Activated CD4-positive, alpha-beta T cell treated with anti-CD3 and anti-CD28 coated beads for 36 hours (primary cell): ENCODE results near the gene IRF2. TPM values are rescaled to one million over a fixed set of nuclear protein-coding genes. Genes with fewer than 3 reads are reported as not detected.
"Not testable (repeated sequence)": the region's sequence is repeated elsewhere in the genome, so short reads cannot be mapped to it uniquely, and the experiment has no call there.

Source experiments
- ATAC-seq: fragments of 200-7000 bp; cut with Tn5 transposase; one replicate; pipeline ENCODE4 v1.10.0; 2021; ENCODE audit warnings: mild to moderate bottlenecking, moderate library complexity
- CTCF ChIA-PET: fragments of 350-600 bp; sonication (Branson Sonifier 250); formaldehyde crosslinking; loops from one replicate; lab custom pipeline; 2021; ENCODE audit warnings: antibody characterized with exemption; lab: Charles Lee
- POLR2A ChIA-PET: fragments of 350-600 bp; sonication (Branson Sonifier 250); formaldehyde crosslinking; loops from one replicate; lab custom pipeline; 2021; ENCODE audit warnings: antibody characterized with exemption, inconsistent platforms; lab: Charles Lee
- DNase-seq: peaks from one replicate; pipeline ENCODE4 v3.0.0-alpha.2; 2020
- H3K27ac Mint-ChIP-seq: one replicate; pipeline ENCODE4 v1.8.0; 2021; ENCODE audit warnings: mixed read lengths
- H3K27me3 Mint-ChIP-seq: one replicate; pipeline ENCODE4 v1.8.0; 2021; ENCODE audit warnings: mixed read lengths
- H3K36me3 Mint-ChIP-seq: one replicate; pipeline ENCODE4 v1.8.0; 2021; ENCODE audit warnings: low read depth, mixed read lengths
- H3K4me1 Mint-ChIP-seq: one replicate; pipeline ENCODE4 v1.8.0; 2021; ENCODE audit warnings: mixed read lengths
- H3K4me3 Mint-ChIP-seq: one replicate; pipeline ENCODE4 v1.8.0; 2021; ENCODE audit warnings: mild to moderate bottlenecking, moderate library complexity, mixed read lengths
- H3K9me3 Mint-ChIP-seq: one replicate; pipeline ENCODE4 v1.8.0; 2021; ENCODE audit warnings: low read depth, mixed read lengths
- intact Hi-C, 2 experiments: fragments of 100-400 bp; cut with DNase I in 1 of 2; cut with micrococcal nuclease in 1 of 2; formaldehyde crosslinking; loops; one replicate each; pipeline versions ENCODE4 v1.14.2 to v1.15.1; 2022 to 2024; cut with DNase I, micrococcal nuclease
- total RNA-seq, 2 experiments: library from RNA; stranded (reverse); gene quantifications; one replicate each; pipeline ENCODE4 v1.2.3, GENCODE V29; 2021

Gene IRF2
- total RNA-seq, 2 experiments from 2014 or later: 50.1 to 68.9 TPM

GRCh38 chr4:184388106-184388505 lies 86.2 kb downstream of the IRF2 start:
- intact Hi-C loops: no loop called here
- Mint-ChIP-seq H3K36me3 (peaks cover 51% of the 10 kb centered on the region), H3K27ac (no peak overlapping the region), H3K27me3 (no peaks in the 10 kb centered on the region), H3K9me3 (no peaks in the 10 kb centered on the region), H3K4me3 (no peak overlapping the region), H3K4me1 (peaks cover 46% of the 10 kb centered on the region)
- no peak for DNase-seq
- ATAC-seq: no peak
- POLR2A ChIA-PET: no interaction called here
- CTCF ChIA-PET: interaction anchor here (1.2 kb wide), 1 partner anchor 153 kb away, joined by 4 read pairs; no protein-coding TSS in a partner anchor

- intact Hi-C loops: no loop called here
- peaks cover 53% of the 10 kb centered on the region for H3K4me1 Mint-ChIP-seq
These were observed 87.0 kb downstream of the IRF2 start for GRCh38 chr4:184387351-184387750.

GRCh38 chr4:184386271-184386781 lies 88.0 kb downstream of the IRF2 start:
- intact Hi-C loops: no loop called here
- ATAC-seq (peak; percentile 24), DNase-seq (no peak)
- POLR2A ChIA-PET: no interaction called here
- Mint-ChIP-seq H3K4me3 (no peak overlapping the region), H3K9me3 (no peaks in the 10 kb centered on the region), H3K27me3 (no peaks in the 10 kb centered on the region), H3K36me3 (peaks cover 42% of the 10 kb centered on the region), H3K4me1 (peaks cover 63% of the 10 kb centered on the region), H3K27ac (peak overlapping the region; percentile 22)
- CTCF ChIA-PET: interaction anchor here (0.6 to 1.4 kb wide), 2 partner anchors 122 to 162 kb away, joined by 4 to 5 read pairs; no protein-coding TSS in a partner anchor

More at GRCh38 chr4:184387351-184387750, 87.0 kb downstream of the IRF2 start:
- DNase-seq: no peak
- no peak overlapping the region for H3K4me3 Mint-ChIP-seq
- H3K27ac Mint-ChIP-seq: no peak overlapping the region
- ChIA-PET CTCF (interaction anchor here (1.2 kb wide), 1 partner anchor 153 kb away, joined by 4 read pairs; no protein-coding TSS in a partner anchor), POLR2A (no interaction called here)
- H3K36me3 Mint-ChIP-seq: peaks cover 44% of the 10 kb centered on the region
- H3K27me3 Mint-ChIP-seq: no peaks in the 10 kb centered on the region
- no peak for ATAC-seq
- H3K9me3 Mint-ChIP-seq: no peaks in the 10 kb centered on the region

- Mint-ChIP-seq H3K27ac (peak overlapping the region; percentile 22), H3K36me3 (peaks cover 38% of the 10 kb centered on the region), H3K9me3 (no peaks in the 10 kb centered on the region), H3K4me3 (no peak overlapping the region), H3K27me3 (no peaks in the 10 kb centered on the region), H3K4me1 (peaks cover 64% of the 10 kb centered on the region)
- ChIA-PET CTCF (interaction anchor here (1.4 kb wide), 1 partner anchor 121 kb away, joined by 5 read pairs; no protein-coding TSS in a partner anchor), POLR2A (no interaction called here)
- ATAC-seq: no peak
- intact Hi-C loops: no loop called here
- no peak for DNase-seq
These were observed 88.6 kb downstream of the IRF2 start for GRCh38 chr4:184385705-184386141.

- CTCF ChIA-PET: interaction anchor here (1.4 kb wide), 1 partner anchor 120 kb away, joined by 5 read pairs; no protein-coding TSS in a partner anchor
- Mint-ChIP-seq H3K27me3 (no peaks in the 10 kb centered on the region), H3K4me3 (no peak overlapping the region), H3K9me3 (no peaks in the 10 kb centered on the region), H3K4me1 (peaks cover 64% of the 10 kb centered on the region), H3K27ac (no peak overlapping the region), H3K36me3 (peaks cover 32% of the 10 kb centered on the region)
- POLR2A ChIA-PET: no interaction called here
- ATAC-seq: no peak
- intact Hi-C loops: loop anchor here in 1 of 2 experiments (5.0 kb wide), 1 partner anchor 32 kb away; no protein-coding TSS in a partner anchor
- DNase-seq: no peak
These were observed 89.4 kb downstream of the IRF2 start for GRCh38 chr4:184384810-184385557.

- ChIA-PET POLR2A (no interaction called here), CTCF (interaction anchor here (2.1 kb wide), 1 partner anchor 120 kb away, joined by 7 read pairs; no protein-coding TSS in a partner anchor)
- no peak overlapping the region for H3K4me3 Mint-ChIP-seq
- no peaks in the 10 kb centered on the region for H3K27me3 Mint-ChIP-seq
- no peaks in the 10 kb centered on the region for H3K9me3 Mint-ChIP-seq
- peaks cover 64% of the 10 kb centered on the region for H3K4me1 Mint-ChIP-seq
- peak overlapping the region; percentile 9 for H3K27ac Mint-ChIP-seq
- peaks cover 29% of the 10 kb centered on the region for H3K36me3 Mint-ChIP-seq
- peak; percentile 24 for ATAC-seq
- intact Hi-C loops: loop anchor here in 1 of 2 experiments (5.0 kb wide), 1 partner anchor 33 kb away; no protein-coding TSS in a partner anchor
- DNase-seq: no peak
These were observed 90.1 kb downstream of the IRF2 start for GRCh38 chr4:184384056-184384809.

- peaks cover 64% of the 10 kb centered on the region for H3K4me1 Mint-ChIP-seq
- DNase-seq (no peak), ATAC-seq (no peak)
- no peak overlapping the region for H3K4me3 Mint-ChIP-seq
- ChIA-PET CTCF (interaction anchor here (2.1 kb wide), 1 partner anchor 119 kb away, joined by 7 read pairs; no protein-coding TSS in a partner anchor), POLR2A (no interaction called here)
- intact Hi-C loops: loop anchor here in 1 of 2 experiments (5.0 kb wide), 1 partner anchor 34 kb away; no protein-coding TSS in a partner anchor
- H3K9me3 Mint-ChIP-seq: no peaks in the 10 kb centered on the region
- H3K27me3 Mint-ChIP-seq: no peaks in the 10 kb centered on the region
- H3K36me3 Mint-ChIP-seq: peaks cover 24% of the 10 kb centered on the region
- no peak overlapping the region for H3K27ac Mint-ChIP-seq
These were observed 90.8 kb downstream of the IRF2 start for GRCh38 chr4:184383497-184384055.

GRCh38 chr4:184382189-184382846 lies 92.0 kb downstream of the IRF2 start:
- H3K4me3 Mint-ChIP-seq: peak overlapping the region; percentile 17
- peaks cover 60% of the 10 kb centered on the region for H3K4me1 Mint-ChIP-seq
- peaks cover 15% of the 10 kb centered on the region for H3K36me3 Mint-ChIP-seq
- no peaks in the 10 kb centered on the region for H3K9me3 Mint-ChIP-seq
- POLR2A ChIA-PET: no interaction called here
- CTCF ChIA-PET: interaction anchor here (2.1 kb wide), 1 partner anchor 118 kb away, joined by 7 read pairs; no protein-coding TSS in a partner anchor
- intact Hi-C loops: loop anchor here in 1 of 2 experiments (5.0 kb wide), 1 partner anchor 35 kb away; no protein-coding TSS in a partner anchor
- ATAC-seq (peak; percentile 63), DNase-seq (peak; percentile 32)
- peak overlapping the region; percentile 69 for H3K27ac Mint-ChIP-seq
- H3K27me3 Mint-ChIP-seq: no peaks in the 10 kb centered on the region

- Mint-ChIP-seq H3K4me1 (peaks cover 44% of the 10 kb centered on the region), H3K27me3 (no peaks in the 10 kb centered on the region), H3K9me3 (no peaks in the 10 kb centered on the region), H3K4me3 (no peak overlapping the region), H3K27ac (no peak overlapping the region), H3K36me3 (peaks cover 9% of the 10 kb centered on the region)
- ChIA-PET POLR2A (interaction anchor here (0.7 kb wide), 1 partner anchor 187 kb away, joined by 3 read pairs; no protein-coding TSS in a partner anchor), CTCF (interaction anchor here (0.6 to 1.7 kb wide), 5 partner anchors 10 to 116 kb away, joined by 3 to 9 read pairs (median 4); no protein-coding TSS in a partner anchor)
- no peak for DNase-seq
- intact Hi-C loops: loop anchor here in 1 of 2 experiments (5.0 kb wide), 1 partner anchor 37 kb away; no protein-coding TSS in a partner anchor
- ATAC-seq: no peak
These were observed 93.6 kb downstream of the IRF2 start for GRCh38 chr4:184380707-184381106.

GRCh38 chr4:184380214-184380613 lies 94.1 kb downstream of the IRF2 start:
- POLR2A ChIA-PET, H3K9me3 Mint-ChIP-seq, H3K4me3 Mint-ChIP-seq, H3K36me3 Mint-ChIP-seq, H3K27me3 Mint-ChIP-seq, H3K27ac Mint-ChIP-seq, ATAC-seq, DNase-seq: not testable (repeated sequence)
- CTCF ChIA-PET: interaction anchor here (0.6 to 1.7 kb wide), 3 partner anchors 11 to 116 kb away, joined by 3 to 9 read pairs (median 5); no protein-coding TSS in a partner anchor
- H3K4me1 Mint-ChIP-seq: peaks cover 41% of the 10 kb centered on the region
- intact Hi-C loops: loop anchor here in 1 of 2 experiments (5.0 kb wide), 1 partner anchor 37 kb away; no protein-coding TSS in a partner anchor
